Stimulated activated CD4-positive, alpha-beta T cell treated with anti-CD3 and anti-CD28 coated beads, Interleukin-12 subunit alpha, Interleukin-12 subunit beta, amount 100 ng/mL, for 24 hours (primary cell): ENCODE measurements around the gene ATP8B1.
A peak's percentile ranks its signal among the peaks of the same experiment; 100 is the strongest.
"Not testable (repeated sequence)": the region's sequence is repeated elsewhere in the genome, so short reads cannot be mapped to it uniquely, and the experiment has no call there.

Source experiments
- DNase-seq, 2 experiments: peaks; one replicate each; pipeline ENCODE4 v3.0.0-alpha.2; 2020; ENCODE audit warnings: low read depth in 2 of 2

ATP8B1 gene

GRCh38 chr18:57664568-57665165 is 138.4 kb downstream of the ATP8B1 start:
- DNase-seq: no peak

GRCh38 chr18:57660961-57661360 is 142.2 kb downstream of the ATP8B1 start:
- no peak for DNase-seq

- DNase-seq: no peak
These were observed 143.5 kb downstream of the ATP8B1 start for GRCh38 chr18:57659460-57660102.

GRCh38 chr18:57657542-57657941 is 145.6 kb downstream of the ATP8B1 start:
- DNase-seq: no peak

GRCh38 chr18:57655740-57656139 is 147.4 kb downstream of the ATP8B1 start:
- no peak for DNase-seq

- DNase-seq: no peak
These were observed 151.2 kb downstream of the ATP8B1 start for GRCh38 chr18:57651914-57652313.

GRCh38 chr18:57649556-57650500 is 153.3 kb downstream of the ATP8B1 start:
- no peak for DNase-seq

GRCh38 chr18:57648414-57648813 is 154.7 kb downstream of the ATP8B1 start:
- DNase-seq: no peak

- no peak for DNase-seq
These were observed 158.6 kb downstream of the ATP8B1 start for GRCh38 chr18:57644540-57644939.

GRCh38 chr18:57643726-57644125 is 159.4 kb downstream of the ATP8B1 start:
- DNase-seq: not testable (repeated sequence)

- DNase-seq: not testable (repeated sequence)
These were observed 160.7 kb downstream of the ATP8B1 start for GRCh38 chr18:57642462-57642861.

GRCh38 chr18:57640749-57641148 is 162.4 kb downstream of the ATP8B1 start:
- DNase-seq: no peak

GRCh38 chr18:57640236-57640635 is 162.9 kb downstream of the ATP8B1 start:
- DNase-seq: no peak

- DNase-seq: no peak
These were observed 167.9 kb downstream of the ATP8B1 start for GRCh38 chr18:57635003-57635822.

GRCh38 chr18:57631697-57632096 is 171.4 kb downstream of the ATP8B1 start:
- DNase-seq: no peak

- DNase-seq: no peak
These were observed 172.1 kb downstream of the ATP8B1 start for GRCh38 chr18:57630754-57631595.

GRCh38 chr18:57630002-57630753 is 172.9 kb downstream of the ATP8B1 start:
- peak; percentile 91 for DNase-seq

GRCh38 chr18:57629422-57629821 is 173.7 kb downstream of the ATP8B1 start:
- no peak for DNase-seq

GRCh38 chr18:57627488-57627887 is 175.6 kb downstream of the ATP8B1 start:
- DNase-seq: no peak

GRCh38 chr18:57624988-57625387 is 178.1 kb downstream of the ATP8B1 start:
- DNase-seq: no peak
